Measurements from ENCODE around the gene LRFN4. TPM values are rescaled to one million over a fixed set of nuclear protein-coding genes. Genes with fewer than 3 reads are reported as not detected.
"Not testable (repeated sequence)": the region's sequence is repeated elsewhere in the genome, so short reads cannot be mapped to it uniquely, and the experiment has no call there.

LRFN4 gene
- 34.8 and 35.5 TPM in 2 replicates for polyA plus RNA-seq (2014; cell fraction: cytosol; rRNA removed)
- 64.6 and 71.5 TPM in 2 replicates for polyA plus RNA-seq (2014; cell fraction: nucleus; rRNA removed)

DNA sequence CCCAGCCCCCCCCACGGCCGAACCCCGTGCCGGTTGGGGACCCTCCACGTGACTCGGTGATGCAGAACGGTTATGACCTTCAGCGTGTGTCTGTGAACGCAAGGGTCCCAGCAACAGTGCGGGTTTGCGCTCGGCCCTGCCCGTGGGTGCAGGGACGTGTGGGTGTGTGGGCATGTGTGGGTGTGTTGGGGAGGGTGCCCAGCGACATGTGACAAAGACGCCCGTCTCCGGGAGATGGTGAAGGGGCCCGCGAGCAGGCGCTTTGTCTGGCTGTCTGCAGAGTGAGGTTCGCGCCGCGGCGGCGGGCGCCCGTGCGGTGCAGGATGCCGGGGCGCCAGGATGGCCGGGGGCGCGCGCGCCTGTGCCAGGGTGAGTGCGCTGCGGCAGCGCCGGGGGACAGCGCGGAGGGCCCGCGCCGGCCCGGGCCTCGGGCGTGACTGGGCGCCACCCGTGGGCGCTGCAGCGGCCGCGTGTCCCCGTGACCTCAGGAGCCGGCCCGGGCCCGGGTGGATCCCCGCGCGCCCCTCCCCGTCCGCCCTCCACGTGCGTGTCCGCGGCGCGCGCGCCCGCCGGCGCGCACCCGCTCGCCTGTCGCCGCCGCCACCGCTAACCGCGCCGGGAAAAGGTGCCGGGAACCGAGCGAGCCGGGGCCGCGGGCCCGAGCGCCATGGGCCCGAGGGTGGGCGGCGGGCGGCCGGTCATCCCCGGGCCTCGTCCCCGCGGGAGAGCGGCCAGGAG is at the start of gene LRFN4:
Gene LRFN4, plus strand, starts transcription at position 569 of the 738 bp plus-strand sequence. CDS start 681 bp downstream, outside the sequence.
- DNase-seq (ENCODE audit: low spot score): peak; percentile 68

DNA sequence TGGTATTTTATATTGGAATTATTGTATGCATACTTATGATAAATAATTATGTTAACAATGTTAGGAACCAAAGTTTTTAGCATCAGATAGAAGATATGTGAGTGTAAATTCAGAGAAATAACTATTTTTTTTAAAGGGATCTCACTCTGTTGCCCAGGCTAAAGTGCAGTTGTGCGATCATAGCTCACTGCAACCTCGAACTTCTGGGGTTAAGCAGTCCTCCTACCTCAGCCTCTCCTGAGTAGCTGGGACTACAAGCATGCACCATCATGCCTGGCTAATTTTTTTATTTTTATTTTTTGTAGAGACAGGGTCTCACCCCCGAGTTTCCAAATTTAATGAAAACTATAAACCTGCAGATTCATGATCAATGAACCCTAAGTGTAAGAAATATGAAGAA is 47.3 kb upstream of the LRFN4 start:
- no peak for DNase-seq (ENCODE audit: low spot score)

- DNase-seq (ENCODE audit: low spot score): no peak
These were observed 46.2 kb upstream of the LRFN4 start for GRCh38 chr11:66810576-66811185.

GRCh38 chr11:66814678-66815077 is 42.2 kb upstream of the LRFN4 start:
- DNase-seq (ENCODE audit: low spot score): no peak

- DNase-seq (ENCODE audit: low spot score): no peak
These were observed 41.2 kb upstream of the LRFN4 start for GRCh38 chr11:66815646-66816045.

- DNase-seq (ENCODE audit: low spot score): no peak
These were observed 38.5 kb upstream of the LRFN4 start for GRCh38 chr11:66818231-66818955.

DNA sequence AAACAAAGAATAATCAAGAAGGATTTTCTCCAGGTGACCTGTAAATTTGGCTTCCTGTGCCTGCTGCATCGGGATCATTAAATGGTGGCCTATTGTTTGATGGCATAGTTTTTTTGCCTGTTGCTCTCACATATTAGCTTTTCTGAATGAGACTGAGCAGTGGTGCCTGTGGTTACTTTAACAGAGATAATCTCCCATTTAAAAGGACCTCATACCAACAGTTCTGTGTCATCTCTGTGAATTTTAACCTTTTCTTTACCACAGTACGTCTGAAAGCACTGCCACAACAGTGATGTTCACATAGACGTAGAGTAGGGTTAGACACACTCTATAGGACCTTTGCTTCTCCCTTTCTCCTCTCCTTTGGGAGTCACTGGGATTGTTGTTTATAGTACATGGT is 36.5 kb upstream of the LRFN4 start:
- no peak for DNase-seq (ENCODE audit: low spot score)

GRCh38 chr11:66820901-66821300 is 36.0 kb upstream of the LRFN4 start:
- no peak for DNase-seq (ENCODE audit: low spot score)

DNA sequence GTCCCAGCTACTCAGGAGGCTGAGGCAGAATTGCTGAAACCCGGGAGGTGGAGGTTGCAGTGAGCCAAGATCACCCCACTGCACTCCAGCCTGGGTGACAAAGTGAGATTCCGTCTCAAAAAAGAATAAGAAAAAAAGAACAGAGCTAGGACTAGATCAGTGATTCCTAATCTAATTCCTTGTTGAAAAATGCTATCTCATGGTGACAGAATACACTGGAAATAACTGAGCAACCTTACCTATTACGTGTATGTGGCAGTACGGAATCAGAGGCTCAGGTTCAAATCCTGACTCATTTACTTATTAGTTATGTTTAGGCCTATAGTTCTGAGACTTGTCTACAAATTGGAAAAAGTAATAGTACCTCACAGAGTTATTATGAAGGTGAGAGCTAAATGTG is 33.2 kb upstream of the LRFN4 start:
- no peak for DNase-seq (ENCODE audit: low spot score)

DNA sequence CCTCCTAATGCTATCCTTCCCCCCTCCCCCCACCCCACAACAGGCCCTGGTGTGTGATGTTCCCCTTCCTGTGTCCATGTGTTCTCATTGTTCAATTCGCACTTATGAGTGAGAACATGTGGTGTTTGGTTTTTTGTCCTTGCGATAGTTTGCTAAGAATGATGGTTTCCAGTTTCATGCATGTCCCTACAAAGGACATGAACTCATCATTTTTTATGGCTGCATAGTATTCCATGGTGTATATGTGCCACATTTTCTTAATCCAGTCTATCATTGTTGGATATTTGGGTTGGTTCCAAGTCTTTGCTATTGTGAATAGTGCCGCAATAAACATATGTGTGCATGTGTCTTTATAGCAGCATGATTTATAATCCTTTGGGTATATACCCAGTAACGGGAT is 32.3 kb upstream of the LRFN4 start:
- DNase-seq (ENCODE audit: low spot score): not testable (repeated sequence)

- no peak for DNase-seq (ENCODE audit: low spot score)
These were observed 22.4 kb upstream of the LRFN4 start for GRCh38 chr11:66834539-66834845.

- no peak for DNase-seq (ENCODE audit: low spot score)
These were observed 21.9 kb upstream of the LRFN4 start for GRCh38 chr11:66834943-66835342.

GRCh38 chr11:66835768-66836405 is 21.0 kb upstream of the LRFN4 start:
- no peak for DNase-seq (ENCODE audit: low spot score)

DNA sequence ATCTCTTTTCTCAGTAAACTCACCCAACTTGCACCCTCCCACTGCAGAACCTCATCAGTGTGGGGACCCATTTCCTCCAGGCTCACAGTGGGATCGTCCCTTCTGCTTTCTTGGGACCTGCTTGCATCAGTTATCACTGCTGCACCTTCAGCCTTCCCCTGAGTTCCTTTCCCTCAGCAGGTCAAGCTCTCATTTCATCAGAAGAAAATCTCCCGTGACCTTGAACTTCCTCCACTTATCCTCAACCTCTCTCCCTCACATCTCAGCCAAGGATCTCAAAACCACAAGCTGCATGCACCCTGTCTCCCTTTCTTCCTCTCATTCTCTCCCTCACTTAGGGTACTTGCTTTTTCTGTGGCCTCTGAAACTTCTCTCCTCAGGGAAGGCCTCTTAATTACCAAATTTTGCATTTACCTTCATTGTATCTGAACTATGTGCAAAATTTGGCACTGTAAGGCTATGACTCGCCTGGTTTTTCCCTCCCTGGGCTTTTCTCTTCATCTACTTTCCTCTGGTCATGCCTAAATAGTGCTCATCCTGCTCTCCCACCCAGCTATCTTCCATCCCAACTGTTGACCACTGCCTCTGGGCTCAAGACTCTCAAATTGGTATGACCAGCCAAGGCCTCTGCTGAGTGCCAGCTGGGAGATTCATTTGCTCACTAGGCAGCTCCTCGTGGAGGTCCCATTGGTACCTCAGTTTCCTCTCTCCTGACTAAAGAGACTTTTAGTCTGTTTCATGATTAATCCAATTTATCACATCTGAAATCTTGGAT is 16.4 kb upstream of the LRFN4 start:
- no peak for DNase-seq (ENCODE audit: low spot score)

- DNase-seq (ENCODE audit: low spot score): no peak
These were observed 15.0 kb upstream of the LRFN4 start for GRCh38 chr11:66841861-66842260.

GRCh38 chr11:66842501-66842895 is 14.4 kb upstream of the LRFN4 start:
- DNase-seq (ENCODE audit: low spot score): no peak

DNA sequence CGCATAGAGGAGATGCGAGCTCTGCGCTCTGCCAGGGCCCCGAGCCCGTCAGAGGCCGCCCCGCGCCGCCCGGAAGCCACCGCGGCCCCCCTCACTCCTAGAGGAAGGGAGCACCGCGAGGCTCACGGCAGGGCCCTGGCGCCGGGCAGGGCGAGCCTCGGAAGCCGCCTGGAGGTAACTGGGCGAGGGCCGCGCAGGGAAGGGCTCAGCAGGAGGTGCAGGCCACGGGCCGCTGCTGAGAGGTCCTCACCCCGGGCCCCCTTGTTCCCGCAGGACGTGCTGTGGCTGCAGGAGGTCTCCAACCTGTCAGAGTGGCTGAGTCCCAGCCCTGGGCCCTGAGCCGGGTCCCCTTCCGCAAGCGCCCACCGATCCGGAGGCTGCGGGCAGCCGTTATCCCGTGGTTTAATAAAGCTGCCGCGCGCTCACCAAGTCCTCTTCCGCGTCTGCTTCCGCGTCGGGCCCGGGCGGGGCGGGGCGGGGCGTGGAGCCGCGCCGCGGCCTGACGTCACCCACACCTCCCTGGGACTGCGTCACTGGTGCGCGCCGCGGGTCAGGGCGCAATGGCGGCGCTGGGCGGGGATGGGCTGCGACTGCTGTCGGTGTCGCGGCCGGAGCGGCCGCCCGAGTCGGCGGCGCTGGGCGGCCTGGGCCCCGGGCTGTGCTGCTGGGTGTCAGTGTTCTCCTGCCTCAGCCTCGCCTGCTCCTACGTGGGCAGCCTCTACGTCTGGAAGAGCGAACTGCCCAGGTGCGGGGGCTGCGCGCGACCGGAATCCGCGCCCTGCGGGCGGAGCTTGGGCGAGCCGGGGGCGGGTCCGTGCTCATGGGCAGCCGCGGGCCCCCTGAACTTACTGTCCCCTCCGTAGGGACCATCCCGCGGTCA is 13.7 kb upstream of the LRFN4 start, which contains the start of gene RCE1:
Gene RCE1, plus strand, starts transcription at position 546 of the 880 bp plus-strand sequence. Its CDS starts 15 bp downstream, at position 561.
- DNase-seq (ENCODE audit: low spot score): peak; percentile 84

DNA sequence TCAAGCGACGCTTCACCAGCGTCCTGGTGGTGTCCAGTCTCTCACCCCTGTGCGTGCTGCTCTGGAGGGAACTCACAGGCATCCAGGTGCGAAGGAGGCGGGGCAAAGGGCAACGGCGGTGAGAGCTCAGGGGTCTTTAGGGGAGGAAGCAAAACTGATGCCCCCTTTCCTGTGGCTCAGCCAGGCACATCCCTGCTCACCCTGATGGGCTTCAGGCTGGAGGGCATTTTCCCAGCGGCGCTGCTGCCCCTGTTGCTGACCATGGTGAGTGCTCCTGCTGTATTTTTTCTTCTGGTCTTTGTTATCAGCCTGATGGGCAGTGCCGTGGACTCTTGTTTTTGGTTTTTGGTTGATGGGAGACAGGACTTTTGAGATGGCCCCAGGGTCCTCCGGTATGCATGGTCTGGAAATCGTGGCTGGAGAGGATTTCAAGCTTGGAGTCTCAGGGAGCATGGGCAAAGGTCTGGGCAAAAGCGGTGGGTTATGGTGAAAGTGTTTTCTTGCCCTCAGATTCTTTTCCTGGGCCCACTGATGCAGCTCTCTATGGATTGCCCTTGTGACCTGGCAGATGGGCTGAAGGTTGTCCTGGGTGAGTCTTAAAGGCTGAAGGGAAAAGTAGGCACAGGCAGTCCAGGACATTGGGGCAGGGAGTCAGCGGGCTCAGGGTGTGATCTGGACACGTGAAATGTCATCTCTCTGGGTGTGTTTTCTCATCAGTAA is 12.9 kb upstream of the LRFN4 start:
- no peak for DNase-seq (ENCODE audit: low spot score)

GRCh38 chr11:66844496-66845142 is 12.2 kb upstream of the LRFN4 start:
- DNase-seq (ENCODE audit: low spot score): no peak

Measured in SK-N-DZ (cell line).